ENCODE measurements around the gene ZNF610.
"Not testable (repeated sequence)": the region's sequence is repeated elsewhere in the genome, so short reads cannot be mapped to it uniquely, and the experiment has no call there.

The ZNF610 gene

DNA sequence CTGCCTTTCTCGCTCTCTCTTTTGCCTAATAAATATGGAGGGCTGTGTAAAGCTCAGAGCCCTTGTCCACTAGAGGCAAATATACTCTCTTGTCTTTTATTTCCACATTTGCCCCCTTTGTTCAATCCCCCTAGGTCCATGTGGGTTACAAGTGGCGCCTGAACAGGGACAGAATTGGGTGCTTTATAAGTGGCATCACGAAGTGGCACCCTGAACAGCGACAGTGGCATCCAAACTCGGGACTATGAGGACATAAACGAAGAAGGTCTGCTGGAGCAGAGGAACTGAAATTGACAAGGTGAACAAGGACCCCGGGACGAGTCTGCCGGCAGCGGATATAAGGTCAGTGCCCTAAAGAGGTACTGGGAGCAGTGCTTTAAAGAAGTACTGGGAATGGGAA is 4.3 kb upstream of the ZNF610 start:
- no peaks in the 10 kb centered on the region for H3K27me3 ChIP-seq (ENCODE audit: control insufficient read depth in 2 of 2, insufficient read depth in 2 of 2, low read length in 2 of 2)
- peaks cover 14 to 46% of the 10 kb centered on the region in 2 donors for H3K9me3 ChIP-seq (ENCODE audit: control insufficient read depth in 2 of 2, low read length in 2 of 2)
- H3K27ac ChIP-seq (ENCODE audit: low read depth in 2 of 2, low read length in 2 of 2) = no peak overlapping the region
- no peak overlapping the region for H3K9ac ChIP-seq (ENCODE audit: low read depth in 1 of 2, low read length in 2 of 2)
- no peak overlapping the region for H3K4me3 ChIP-seq (ENCODE audit: low read length in 2 of 2)
- H3K36me3 ChIP-seq (ENCODE audit: control insufficient read depth in 2 of 2, insufficient read depth in 2 of 2, low read length in 2 of 2) = no peaks in the 10 kb centered on the region
- H3K4me1 ChIP-seq (ENCODE audit: control insufficient read depth in 2 of 2, insufficient read depth in 2 of 2, low read length in 2 of 2) = no peaks in the 10 kb centered on the region

- no peaks in the 10 kb centered on the region for H3K27me3 ChIP-seq (ENCODE audit: control insufficient read depth in 2 of 2, insufficient read depth in 2 of 2, low read length in 2 of 2)
- H3K4me3 ChIP-seq (ENCODE audit: low read length in 2 of 2) = peak overlapping the region; percentile 81 to 93
- H3K9ac ChIP-seq (ENCODE audit: low read depth in 1 of 2, low read length in 2 of 2) = no peak overlapping the region
- peak overlapping the region; percentile 38 to 72 for H3K27ac ChIP-seq (ENCODE audit: low read depth in 2 of 2, low read length in 2 of 2)
- H3K4me1 ChIP-seq (ENCODE audit: control insufficient read depth in 2 of 2, insufficient read depth in 2 of 2, low read length in 2 of 2) = no peaks in the 10 kb centered on the region
- peaks cover 16 to 24% of the 10 kb centered on the region in 2 donors for H3K9me3 ChIP-seq (ENCODE audit: control insufficient read depth in 2 of 2, low read length in 2 of 2)
- H3K36me3 ChIP-seq (ENCODE audit: control insufficient read depth in 2 of 2, insufficient read depth in 2 of 2, low read length in 2 of 2) = no peaks in the 10 kb centered on the region
Observed at GRCh38 chr19:52335768-52336116, 301 bp upstream of the ZNF610 start.

DNA sequence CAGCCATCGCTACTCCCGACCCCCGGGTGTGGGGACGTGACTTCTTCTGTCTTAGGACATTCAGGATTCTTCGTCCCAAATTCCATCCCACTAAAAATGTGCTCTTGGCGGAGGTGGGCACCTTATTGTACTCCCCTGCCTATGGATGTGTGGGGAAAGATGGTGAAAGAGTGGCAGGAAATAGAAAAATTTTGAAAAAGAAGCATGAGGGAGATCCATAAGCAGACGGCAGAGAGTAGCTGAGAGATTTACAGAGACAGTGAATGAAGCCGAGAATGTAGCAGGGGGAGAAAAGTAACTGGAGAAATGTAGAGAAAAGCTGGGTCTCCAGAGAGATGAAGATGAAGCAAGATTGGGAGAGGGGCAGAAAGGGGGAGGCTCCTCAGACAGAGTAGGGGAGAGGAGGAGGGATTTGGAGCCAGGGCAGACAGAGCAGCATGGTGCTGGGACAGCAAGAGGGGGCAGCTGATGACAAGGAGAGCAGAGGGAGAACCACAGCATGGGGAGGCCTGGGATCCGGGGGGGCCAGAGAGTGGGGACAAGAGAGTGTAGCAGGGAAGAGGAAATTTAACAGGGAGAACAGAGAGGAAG is 843 bp downstream of the ZNF610 start:
- Histone ChIP-seq H3K9ac (ENCODE audit: low read depth in 1 of 2, low read length in 2 of 2) (peak overlapping the region; percentile 78 to 92), H3K27me3 (ENCODE audit: control insufficient read depth in 2 of 2, insufficient read depth in 2 of 2, low read length in 2 of 2) (no peaks in the 10 kb centered on the region), H3K36me3 (ENCODE audit: control insufficient read depth in 2 of 2, insufficient read depth in 2 of 2, low read length in 2 of 2) (no peaks in the 10 kb centered on the region), H3K27ac (ENCODE audit: low read depth in 2 of 2, low read length in 2 of 2) (no peak overlapping the region), H3K4me3 (ENCODE audit: low read length in 2 of 2) (peak overlapping the region; percentile 81 to 93), H3K4me1 (ENCODE audit: control insufficient read depth in 2 of 2, insufficient read depth in 2 of 2, low read length in 2 of 2) (no peaks in the 10 kb centered on the region), H3K9me3 (ENCODE audit: control insufficient read depth in 2 of 2, low read length in 2 of 2) (peaks cover 9 to 12% of the 10 kb centered on the region in 2 donors)

DNA sequence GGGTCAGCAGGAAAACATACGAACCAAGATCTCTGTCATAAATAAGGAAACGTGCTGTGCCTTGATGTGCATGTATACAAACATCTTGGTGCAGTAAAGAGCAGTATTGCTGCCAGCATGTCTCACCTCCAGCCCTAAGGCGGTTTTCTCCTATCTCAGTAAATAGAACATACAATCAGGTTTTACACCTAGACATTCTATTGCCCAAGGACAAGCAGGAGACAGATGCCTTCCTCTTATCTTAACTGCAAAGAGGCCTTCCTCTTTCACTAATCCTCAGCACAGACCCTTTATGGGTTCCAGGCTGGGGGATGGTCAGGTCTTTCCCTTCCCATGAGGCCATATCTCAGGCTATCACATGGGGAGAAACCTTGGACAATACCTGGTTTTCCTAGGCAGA is 3.0 kb downstream of the ZNF610 start:
- H3K27ac ChIP-seq (ENCODE audit: low read depth in 2 of 2, low read length in 2 of 2); H3K9ac ChIP-seq (ENCODE audit: low read depth in 1 of 2, low read length in 2 of 2); H3K4me3 ChIP-seq (ENCODE audit: low read length in 2 of 2); H3K9me3 ChIP-seq (ENCODE audit: control insufficient read depth in 2 of 2, low read length in 2 of 2); H3K4me1 ChIP-seq (ENCODE audit: control insufficient read depth in 2 of 2, insufficient read depth in 2 of 2, low read length in 2 of 2); H3K36me3 ChIP-seq (ENCODE audit: control insufficient read depth in 2 of 2, insufficient read depth in 2 of 2, low read length in 2 of 2); H3K27me3 ChIP-seq (ENCODE audit: control insufficient read depth in 2 of 2, insufficient read depth in 2 of 2, low read length in 2 of 2): not testable (repeated sequence)

GRCh38 chr19:52343548-52343947 is 7.5 kb downstream of the ZNF610 start:
- H3K9me3 ChIP-seq (ENCODE audit: control insufficient read depth in 2 of 2, low read length in 2 of 2) = peaks cover 2% of the 10 kb centered on the region in 2 donors
- no peak overlapping the region for H3K27ac ChIP-seq (ENCODE audit: low read depth in 2 of 2, low read length in 2 of 2)
- H3K9ac ChIP-seq (ENCODE audit: low read depth in 1 of 2, low read length in 2 of 2) = no peak overlapping the region
- H3K36me3 ChIP-seq (ENCODE audit: control insufficient read depth in 2 of 2, insufficient read depth in 2 of 2, low read length in 2 of 2) = peaks cover 2 to 3% of the 10 kb centered on the region in 2 donors
- H3K4me1 ChIP-seq (ENCODE audit: control insufficient read depth in 2 of 2, insufficient read depth in 2 of 2, low read length in 2 of 2) = no peaks in the 10 kb centered on the region
- H3K4me3 ChIP-seq (ENCODE audit: low read length in 2 of 2) = no peak overlapping the region
- no peaks in the 10 kb centered on the region for H3K27me3 ChIP-seq (ENCODE audit: control insufficient read depth in 2 of 2, insufficient read depth in 2 of 2, low read length in 2 of 2)

DNA sequence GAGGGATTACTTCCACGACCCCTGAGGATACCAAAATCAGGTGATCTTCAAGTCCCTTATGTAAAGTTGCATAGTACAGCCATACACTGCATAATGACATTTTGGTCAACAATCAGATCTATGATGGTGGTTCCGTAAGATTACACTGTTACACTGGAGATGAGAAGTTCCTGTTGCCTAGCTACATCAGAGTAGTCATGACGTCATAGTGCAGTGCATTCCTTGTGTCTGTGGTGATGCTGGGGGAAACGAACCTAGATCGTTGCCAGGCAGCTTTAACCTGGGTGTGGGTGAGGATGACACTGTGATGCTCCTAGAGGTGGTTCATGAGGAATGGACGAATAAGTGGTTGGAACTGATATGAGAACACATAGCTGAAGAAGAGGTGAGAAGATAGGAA is 9.1 kb downstream of the ZNF610 start:
- H3K9me3 ChIP-seq (ENCODE audit: control insufficient read depth in 2 of 2, low read length in 2 of 2) = peaks cover 0 to 2% of the 10 kb centered on the region in 2 donors

GRCh38 chr19:52351512-52351911 is 15.5 kb downstream of the ZNF610 start:
- Histone ChIP-seq H3K36me3 (ENCODE audit: control insufficient read depth in 2 of 2, insufficient read depth in 2 of 2, low read length in 2 of 2) (peaks cover 12 to 26% of the 10 kb centered on the region in 2 donors), H3K27me3 (ENCODE audit: control insufficient read depth in 2 of 2, insufficient read depth in 2 of 2, low read length in 2 of 2) (no peaks in the 10 kb centered on the region), H3K9ac (ENCODE audit: low read depth in 1 of 2, low read length in 2 of 2) (no peak overlapping the region), H3K27ac (ENCODE audit: low read depth in 2 of 2, low read length in 2 of 2) (no peak overlapping the region), H3K4me3 (ENCODE audit: low read length in 2 of 2) (no peak overlapping the region), H3K9me3 (ENCODE audit: control insufficient read depth in 2 of 2, low read length in 2 of 2) (peaks cover 7 to 16% of the 10 kb centered on the region in 2 donors), H3K4me1 (ENCODE audit: control insufficient read depth in 2 of 2, insufficient read depth in 2 of 2, low read length in 2 of 2) (no peaks in the 10 kb centered on the region)

More for the DNA sequence above, 9.1 kb downstream of the ZNF610 start:
- H3K4me1 ChIP-seq (ENCODE audit: control insufficient read depth in 2 of 2, insufficient read depth in 2 of 2, low read length in 2 of 2) = no peaks in the 10 kb centered on the region
- H3K9ac ChIP-seq (ENCODE audit: low read depth in 1 of 2, low read length in 2 of 2) = no peak overlapping the region
- no peaks in the 10 kb centered on the region for H3K27me3 ChIP-seq (ENCODE audit: control insufficient read depth in 2 of 2, insufficient read depth in 2 of 2, low read length in 2 of 2)
- no peak overlapping the region for H3K4me3 ChIP-seq (ENCODE audit: low read length in 2 of 2)
- peaks cover 3 to 4% of the 10 kb centered on the region in 2 donors for H3K36me3 ChIP-seq (ENCODE audit: control insufficient read depth in 2 of 2, insufficient read depth in 2 of 2, low read length in 2 of 2)
- no peak overlapping the region for H3K27ac ChIP-seq (ENCODE audit: low read depth in 2 of 2, low read length in 2 of 2)

DNA sequence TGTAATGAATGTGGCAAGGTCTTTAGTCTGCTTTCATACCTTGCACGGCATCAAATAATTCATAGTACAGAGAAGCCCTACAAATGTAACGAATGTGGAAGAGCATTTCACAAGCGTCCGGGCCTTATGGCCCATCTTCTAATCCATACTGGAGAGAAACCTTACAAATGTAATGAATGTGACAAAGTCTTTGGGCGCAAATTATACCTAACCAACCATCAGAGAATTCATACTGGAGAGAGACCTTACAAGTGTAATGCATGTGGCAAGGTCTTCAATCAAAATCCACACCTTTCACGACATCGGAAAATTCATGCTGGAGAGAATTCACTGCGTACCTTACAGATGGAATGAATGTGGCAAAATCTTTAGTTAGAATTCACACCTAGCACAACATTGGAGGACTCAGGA is 30.4 kb downstream of the ZNF610 start:
- H3K4me1 ChIP-seq (ENCODE audit: control insufficient read depth in 2 of 2, insufficient read depth in 2 of 2, low read length in 2 of 2) = no peaks in the 10 kb centered on the region
- no peak overlapping the region for H3K9ac ChIP-seq (ENCODE audit: low read depth in 1 of 2, low read length in 2 of 2)
- H3K36me3 ChIP-seq (ENCODE audit: control insufficient read depth in 2 of 2, insufficient read depth in 2 of 2, low read length in 2 of 2) = peaks cover 5 to 7% of the 10 kb centered on the region in 2 donors
- H3K27ac ChIP-seq (ENCODE audit: low read depth in 2 of 2, low read length in 2 of 2) = no peak overlapping the region
- H3K27me3 ChIP-seq (ENCODE audit: control insufficient read depth in 2 of 2, insufficient read depth in 2 of 2, low read length in 2 of 2) = no peaks in the 10 kb centered on the region
- no peak overlapping the region for H3K4me3 ChIP-seq (ENCODE audit: low read length in 2 of 2)
- peaks cover 14 to 26% of the 10 kb centered on the region in 2 donors for H3K9me3 ChIP-seq (ENCODE audit: control insufficient read depth in 2 of 2, low read length in 2 of 2)

DNA sequence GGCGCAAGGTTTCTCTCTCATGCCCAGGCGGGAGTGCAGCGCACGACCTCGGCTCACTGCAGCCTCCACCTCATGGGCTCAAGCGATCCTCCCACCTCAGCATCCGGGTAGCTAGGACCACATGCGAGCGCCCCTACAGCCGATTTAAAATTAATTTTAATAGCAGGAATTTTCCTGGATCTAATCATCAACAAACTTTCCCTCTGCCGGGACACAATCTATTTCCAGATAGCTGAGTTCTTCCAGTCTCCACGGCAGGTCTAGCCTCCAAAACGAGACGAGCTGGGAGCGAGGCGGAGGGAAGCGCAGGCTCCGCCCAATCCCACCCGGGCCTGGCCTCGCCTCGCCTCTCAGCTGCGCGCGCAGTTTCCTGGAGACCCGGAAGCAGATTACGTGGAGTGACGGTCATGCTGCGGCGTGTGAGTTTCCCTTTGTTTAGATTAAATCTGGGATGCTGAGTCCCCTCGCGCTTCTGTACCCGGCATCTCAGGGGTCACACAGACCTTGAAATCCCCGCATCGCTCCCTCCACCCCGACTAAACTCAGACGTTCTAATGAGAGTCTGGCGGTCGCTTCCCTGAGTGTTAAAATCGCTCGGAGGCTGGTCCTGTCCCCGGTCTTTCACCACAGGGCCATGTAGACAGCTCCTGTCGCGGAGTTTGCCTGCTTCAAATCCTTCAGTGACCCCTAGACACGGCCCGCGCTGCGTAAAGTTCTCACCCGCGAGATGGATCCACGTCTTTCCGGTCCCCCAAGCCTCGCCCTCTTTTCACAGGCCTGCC is 33.7 kb downstream of the ZNF610 start, which contains the start of gene ZNF880:
Gene ZNF880 (plus strand): TSS at position 365 of the 782 bp plus-strand sequence. CDS start 43 bp downstream, at position 408.
- Histone ChIP-seq H3K4me3 (ENCODE audit: low read length in 2 of 2) (peak within 1 kb of the TSS; percentile 92 to 96), H3K27me3 (ENCODE audit: control insufficient read depth in 2 of 2, insufficient read depth in 2 of 2, low read length in 2 of 2) (no peaks in the 10 kb centered on the region), H3K27ac (ENCODE audit: low read depth in 2 of 2, low read length in 2 of 2) (peak within 1 kb of the TSS; percentile 90 to 93), H3K4me1 (ENCODE audit: control insufficient read depth in 2 of 2, insufficient read depth in 2 of 2, low read length in 2 of 2) (no peaks in the 10 kb centered on the region), H3K9me3 (ENCODE audit: control insufficient read depth in 2 of 2, low read length in 2 of 2) (peaks cover 19% of the 10 kb centered on the region in 2 donors), H3K9ac (ENCODE audit: low read depth in 1 of 2, low read length in 2 of 2) (peak within 1 kb of the TSS; percentile 80 to 90), H3K36me3 (ENCODE audit: control insufficient read depth in 2 of 2, insufficient read depth in 2 of 2, low read length in 2 of 2) (peaks cover 16 to 20% of the 10 kb centered on the region in 2 donors)

GRCh38 chr19:52370341-52370710 is 34.3 kb downstream of the ZNF610 start:
- H3K27ac ChIP-seq (ENCODE audit: low read depth in 2 of 2, low read length in 2 of 2) = peak overlapping the region; percentile 90 to 93
- peaks cover 17 to 21% of the 10 kb centered on the region in 2 donors for H3K36me3 ChIP-seq (ENCODE audit: control insufficient read depth in 2 of 2, insufficient read depth in 2 of 2, low read length in 2 of 2)
- H3K4me1 ChIP-seq (ENCODE audit: control insufficient read depth in 2 of 2, insufficient read depth in 2 of 2, low read length in 2 of 2) = no peaks in the 10 kb centered on the region
- peak overlapping the region; percentile 80 to 90 for H3K9ac ChIP-seq (ENCODE audit: low read depth in 1 of 2, low read length in 2 of 2)
- peak overlapping the region; percentile 92 to 96 for H3K4me3 ChIP-seq (ENCODE audit: low read length in 2 of 2)
- H3K9me3 ChIP-seq (ENCODE audit: control insufficient read depth in 2 of 2, low read length in 2 of 2) = peaks cover 15 to 21% of the 10 kb centered on the region in 2 donors
- no peaks in the 10 kb centered on the region for H3K27me3 ChIP-seq (ENCODE audit: control insufficient read depth in 2 of 2, insufficient read depth in 2 of 2, low read length in 2 of 2)
